PC-3 (cell line): Measurements from ENCODE around the gene MED13L. TPM values are rescaled to one million over a fixed set of nuclear protein-coding genes. Genes with fewer than 3 reads are reported as not detected.
A peak's percentile ranks its signal among the peaks of the same experiment; 100 is the strongest.

Experiments
- ATAC-seq: fragments of 200-7000 bp; cut with Tn5 transposase; 2 replicates; pipeline ENCODE4 v1.9.1; 2020; ENCODE audit warnings: mild to moderate bottlenecking, moderate library complexity
- BruUV-seq: library from RNA; stranded (reverse); fragments of 400-500 nt; replicated peaks from 2 replicates; lab custom pipeline; 2021; lab: Mats Ljungman, UMichigan
- CTCF ChIA-PET: fragments of 300-600 bp; sonication (Branson Sonifier 250); formaldehyde crosslinking; loops from one replicate; lab custom pipeline; 2022; ENCODE audit warnings: antibody characterized with exemption; lab: Charles Lee
- POLR2A ChIA-PET: fragments of 300-600 bp; sonication (Branson Sonifier 250); formaldehyde crosslinking; loops from one replicate; lab custom pipeline; 2022; ENCODE audit warnings: antibody characterized with exemption; ENCODE audit not compliant: unreplicated experiment; lab: Charles Lee
- DNase-seq: peaks from one replicate; pipeline ENCODE4 v3.0.0-alpha.2; 2015
- H2AFZ ChIP-seq: fragments of 300-600 bp; sonication (generic); 2 replicates; pipeline ENCODE4 v1.6.0; 2016; ENCODE audit warnings: antibody characterized with exemption, low read length
- H3F3A ChIP-seq: fragments of 300-600 bp; sonication (generic); one replicate; pipeline ENCODE4 v1.6.0; 2017; ENCODE audit warnings: antibody characterized with exemption, low read length, control low read depth, mild to moderate bottlenecking; ENCODE audit not compliant: unreplicated experiment
- H3K27ac ChIP-seq: fragments of 300-600 bp; sonication (generic); 2 replicates; pipeline ENCODE4 v1.5.1; 2016; ENCODE audit warnings: mild to moderate bottlenecking, low read length
- H3K27me3 ChIP-seq: fragments of 300-600 bp; sonication (generic); 2 replicates; pipeline ENCODE4 v1.6.1; 2016; ENCODE audit warnings: low read length, mixed read lengths
- H3K36me3 ChIP-seq: fragments of 300-600 bp; sonication (generic); 2 replicates; pipeline ENCODE4 v1.6.1; 2016; ENCODE audit warnings: low read depth, mixed run types, low read length, mixed read lengths
- H3K4me1 ChIP-seq: fragments of 300-600 bp; sonication (generic); 2 replicates; pipeline ENCODE4 v1.5.1; 2016; ENCODE audit warnings: low read length; ENCODE audit not compliant: insufficient read depth
- H3K4me2 ChIP-seq: fragments of 300-600 bp; sonication (generic); 2 replicates; pipeline ENCODE4 v1.6.0; 2016; ENCODE audit warnings: low read length
- H3K4me3 ChIP-seq: fragments of 300-600 bp; sonication (generic); 2 replicates; pipeline ENCODE4 v1.5.1; 2016; ENCODE audit warnings: mild to moderate bottlenecking, low read length, mixed read lengths
- H3K79me2 ChIP-seq: fragments of 300-600 bp; sonication (generic); 2 replicates; pipeline ENCODE4 v1.6.1; 2017; ENCODE audit warnings: low read length, mixed read lengths
- H3K9ac ChIP-seq: fragments of 300-600 bp; sonication (generic); 2 replicates; pipeline ENCODE4 v1.6.0; 2016; ENCODE audit warnings: mild to moderate bottlenecking, low read length
- H3K9me2 ChIP-seq: fragments of 300-600 bp; sonication (generic); replicated peaks from 2 replicates; pipeline ENCODE4 v1.6.1; 2016; ENCODE audit warnings: mixed run types, low read length, mixed read lengths
- H3K9me3 ChIP-seq: fragments of 300-600 bp; sonication (generic); 2 replicates; pipeline ENCODE4 v1.6.1; 2016; ENCODE audit warnings: low read length, mixed read lengths
- H4K20me1 ChIP-seq: fragments of 300-600 bp; sonication (generic); 2 replicates; pipeline ENCODE4 v1.6.1; 2016; ENCODE audit warnings: low read length, mixed read lengths
- EZH2 ChIP-seq: fragments of 300-600 bp; sonication (generic); IDR thresholded peaks from one replicate; pipeline ENCODE4 v1.6.1; 2017; ENCODE audit warnings: antibody characterized with exemption, mild to moderate bottlenecking, low read length; ENCODE audit not compliant: unreplicated experiment
- EZH2phosphoT487 ChIP-seq: fragments of 300-600 bp; sonication (generic); IDR thresholded peaks from 2 replicates; pipeline ENCODE4 v1.6.1; 2018; ENCODE audit warnings: mild to moderate bottlenecking, antibody characterized with exemption, low read length, borderline replicate concordance
- intact Hi-C: fragments of 100-400 bp; cut with micrococcal nuclease; formaldehyde crosslinking; loops from 2 replicates; pipeline ENCODE4 v1.9.0; 2023
- total RNA-seq: library from RNA; depleted of rRNA; stranded (reverse); fragments of >200 nt; gene quantifications from 2 replicates; pipeline ENCODE4 v1.2.3, GENCODE V29; 2014
- TF ChIP-seq, protein P1 (sequence below): fragments of 300-600 bp; sonication (generic); conservative IDR thresholded peaks from 2 replicates; pipeline ENCODE4 v1.5.1; 2017; ENCODE audit warnings: antibody characterized with exemption, low read depth, mild to moderate bottlenecking, low read length

The MED13L gene
- total RNA-seq, 1 experiment from 2014 or later: 61.2 TPM

DNA sequence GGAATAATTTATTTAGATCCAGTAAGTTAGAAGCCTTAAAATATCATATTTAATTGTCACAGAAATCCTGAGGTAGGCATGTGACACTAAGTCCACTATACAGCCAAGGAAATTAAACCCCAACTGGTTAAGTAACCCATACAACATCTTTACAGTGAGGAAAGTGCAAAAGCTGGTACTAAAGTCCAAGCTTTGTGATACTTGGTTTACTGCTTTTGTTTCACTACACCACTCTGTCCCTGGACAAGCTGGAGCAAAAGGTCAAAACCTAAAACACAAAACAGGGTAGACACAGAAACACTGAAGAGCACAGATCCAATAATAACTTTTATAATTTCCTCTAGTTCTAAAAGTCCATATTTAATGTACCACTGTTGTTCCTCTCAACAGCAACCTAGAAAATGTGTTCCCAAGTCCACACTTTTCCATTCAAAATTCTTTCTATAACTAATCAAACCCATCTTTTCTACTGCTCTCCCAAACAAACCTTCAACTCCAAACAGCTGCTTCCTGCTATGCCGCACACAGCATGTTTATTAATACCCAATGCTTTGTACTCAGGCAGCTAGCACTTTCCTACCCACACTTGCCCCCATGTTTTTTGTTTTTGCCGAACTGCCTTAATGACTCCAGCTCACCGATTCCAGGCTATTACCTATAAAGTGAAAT is 90.9 kb downstream of the MED13L start:
- Histone ChIP-seq H3K9me3 (no peaks in the 10 kb centered on the region), H3K4me3 (no peak overlapping the region), H2AFZ (no peak overlapping the region), H3K36me3 (no peaks in the 10 kb centered on the region), H4K20me1 (peaks cover 60% of the 10 kb centered on the region), H3K27ac (no peak overlapping the region), H3F3A (no peaks in the 10 kb centered on the region), H3K4me2 (no peak overlapping the region), H3K79me2 (peaks cover 99% of the 10 kb centered on the region), H3K9me2 (no peaks in the 10 kb centered on the region), H3K9ac (no peak overlapping the region), H3K27me3 (no peaks in the 10 kb centered on the region), H3K4me1 (no peaks in the 10 kb centered on the region)
- TF ChIP-seq EZH2 (no peak), EZH2phosphoT487 (no peak)
- TF ChIP-seq, protein P1, sequence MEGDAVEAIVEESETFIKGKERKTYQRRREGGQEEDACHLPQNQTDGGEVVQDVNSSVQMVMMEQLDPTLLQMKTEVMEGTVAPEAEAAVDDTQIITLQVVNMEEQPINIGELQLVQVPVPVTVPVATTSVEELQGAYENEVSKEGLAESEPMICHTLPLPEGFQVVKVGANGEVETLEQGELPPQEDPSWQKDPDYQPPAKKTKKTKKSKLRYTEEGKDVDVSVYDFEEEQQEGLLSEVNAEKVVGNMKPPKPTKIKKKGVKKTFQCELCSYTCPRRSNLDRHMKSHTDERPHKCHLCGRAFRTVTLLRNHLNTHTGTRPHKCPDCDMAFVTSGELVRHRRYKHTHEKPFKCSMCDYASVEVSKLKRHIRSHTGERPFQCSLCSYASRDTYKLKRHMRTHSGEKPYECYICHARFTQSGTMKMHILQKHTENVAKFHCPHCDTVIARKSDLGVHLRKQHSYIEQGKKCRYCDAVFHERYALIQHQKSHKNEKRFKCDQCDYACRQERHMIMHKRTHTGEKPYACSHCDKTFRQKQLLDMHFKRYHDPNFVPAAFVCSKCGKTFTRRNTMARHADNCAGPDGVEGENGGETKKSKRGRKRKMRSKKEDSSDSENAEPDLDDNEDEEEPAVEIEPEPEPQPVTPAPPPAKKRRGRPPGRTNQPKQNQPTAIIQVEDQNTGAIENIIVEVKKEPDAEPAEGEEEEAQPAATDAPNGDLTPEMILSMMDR: no peak
- ATAC-seq (no peak), DNase-seq (no peak)
- POLR2A ChIA-PET: no interaction called here
- BruUV-seq: no TSS peak
- intact Hi-C loops: no loop called here
- CTCF ChIA-PET: no interaction called here

DNA sequence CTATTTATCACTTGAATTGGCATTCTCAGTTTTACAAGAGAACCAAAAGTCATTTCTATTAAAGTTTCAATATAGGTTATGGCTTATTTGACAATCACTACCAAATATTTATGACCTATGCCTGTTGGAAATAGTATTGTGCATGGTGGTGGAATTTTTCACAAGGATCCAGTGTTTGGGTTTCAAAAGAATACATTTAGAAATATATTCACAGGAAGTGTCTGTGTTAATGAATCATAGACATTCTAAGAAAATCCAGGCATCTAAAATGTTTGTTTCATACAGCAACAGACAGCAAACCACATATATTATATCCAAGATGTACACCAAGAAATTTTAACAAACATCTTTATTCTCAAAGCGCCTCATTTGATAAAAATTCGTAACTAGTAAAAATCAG is 92.7 kb downstream of the MED13L start:
- Histone ChIP-seq H3F3A (no peaks in the 10 kb centered on the region), H2AFZ (no peak overlapping the region), H3K4me3 (no peak overlapping the region), H3K4me1 (no peaks in the 10 kb centered on the region), H3K36me3 (no peaks in the 10 kb centered on the region), H3K9ac (no peak overlapping the region), H3K79me2 (peaks cover 100% of the 10 kb centered on the region), H3K4me2 (no peak overlapping the region), H3K27me3 (no peaks in the 10 kb centered on the region), H3K9me2 (no peaks in the 10 kb centered on the region), H3K9me3 (no peaks in the 10 kb centered on the region), H4K20me1 (peaks cover 67% of the 10 kb centered on the region), H3K27ac (no peak overlapping the region)
- ChIA-PET CTCF (no interaction called here), POLR2A (no interaction called here)
- no TSS peak for BruUV-seq
- DNase-seq: no peak
- intact Hi-C loops: no loop called here
- ATAC-seq: no peak
- no peak for TF ChIP-seq EZH2phosphoT487
- TF ChIP-seq EZH2: no peak
- TF ChIP-seq, protein P1: no peak

DNA sequence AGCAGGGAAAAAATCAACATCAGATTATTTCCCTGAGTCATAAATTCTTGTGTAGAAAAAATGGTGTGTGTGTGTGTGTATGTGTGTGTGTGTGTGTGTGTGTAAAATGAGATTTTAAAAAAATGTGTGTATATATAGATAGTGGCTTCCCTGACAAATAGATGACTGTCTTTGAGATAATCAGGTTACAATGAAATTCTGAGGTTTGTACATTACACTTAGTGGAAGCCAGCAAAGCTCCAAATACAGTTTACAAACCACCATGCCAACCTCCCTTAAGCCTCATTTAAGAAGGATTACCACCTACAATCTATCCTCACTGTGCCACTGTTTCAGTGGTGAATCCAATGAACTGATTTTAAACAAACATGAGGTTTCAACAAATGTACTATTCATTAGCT is 93.8 kb downstream of the MED13L start:
- H3K36me3 ChIP-seq: no peaks in the 10 kb centered on the region
- H3K4me1 ChIP-seq: no peaks in the 10 kb centered on the region
- H3K79me2 ChIP-seq: peaks cover 100% of the 10 kb centered on the region
- no peak overlapping the region for H3K4me3 ChIP-seq
- ATAC-seq (peak; percentile 45), DNase-seq (peak; percentile 22)
- TF ChIP-seq, protein P1: no peak
- TF ChIP-seq EZH2phosphoT487 (no peak), EZH2 (no peak)
- no peaks in the 10 kb centered on the region for H3K27me3 ChIP-seq
- no peak overlapping the region for H2AFZ ChIP-seq
- H3K4me2 ChIP-seq: no peak overlapping the region
- ChIA-PET POLR2A (no interaction called here), CTCF (no interaction called here)
- H3K9me2 ChIP-seq: no peaks in the 10 kb centered on the region
- no peak overlapping the region for H3K27ac ChIP-seq
- no peak overlapping the region for H3K9ac ChIP-seq
- no peaks in the 10 kb centered on the region for H3F3A ChIP-seq
- intact Hi-C loops: no loop called here
- BruUV-seq: no TSS peak
- H4K20me1 ChIP-seq: peaks cover 63% of the 10 kb centered on the region
- H3K9me3 ChIP-seq: no peaks in the 10 kb centered on the region
